ENCODE measurements around the gene SLC2A14. TPM values are rescaled to one million over a fixed set of nuclear protein-coding genes. Genes with fewer than 3 reads are reported as not detected.
"Not testable (repeated sequence)": the region's sequence is repeated elsewhere in the genome, so short reads cannot be mapped to it uniquely, and the experiment has no call there.

Gene SLC2A14
- total and polyA plus RNA-seq, 2 donors from 2014 or later = not detected

- no peaks in the 10 kb centered on the region for H3K9me3 ChIP-seq (ENCODE audit: control insufficient read depth in 2 of 3, insufficient read depth in 1 of 3, low read length in 3 of 3)
- FAIRE-seq = no peak
- H3K27me3 ChIP-seq (ENCODE audit: control insufficient read depth, insufficient read depth, low read length) = no peaks in the 10 kb centered on the region
- H3K9ac ChIP-seq (ENCODE audit: low read length in 3 of 3) = no peak overlapping the region
- intact Hi-C loops (cut with DNase I) = loop anchor here (5.0 kb wide), 1 partner anchor 90 kb away; no protein-coding TSS in a partner anchor
- H3K4me1 ChIP-seq (ENCODE audit: control insufficient read depth in 2 of 3, insufficient read depth in 2 of 3, low read depth in 1 of 3, low read length in 3 of 3) = no peaks in the 10 kb centered on the region
- no peaks in the 10 kb centered on the region for H3K36me3 ChIP-seq (ENCODE audit: control insufficient read depth in 2 of 3, insufficient read depth in 3 of 3, low read length in 3 of 3)
- H3K4me3 ChIP-seq (ENCODE audit: low read length in 3 of 3) = no peak overlapping the region
- no peak for DNase-seq
- TF ChIP-seq, protein P1, sequence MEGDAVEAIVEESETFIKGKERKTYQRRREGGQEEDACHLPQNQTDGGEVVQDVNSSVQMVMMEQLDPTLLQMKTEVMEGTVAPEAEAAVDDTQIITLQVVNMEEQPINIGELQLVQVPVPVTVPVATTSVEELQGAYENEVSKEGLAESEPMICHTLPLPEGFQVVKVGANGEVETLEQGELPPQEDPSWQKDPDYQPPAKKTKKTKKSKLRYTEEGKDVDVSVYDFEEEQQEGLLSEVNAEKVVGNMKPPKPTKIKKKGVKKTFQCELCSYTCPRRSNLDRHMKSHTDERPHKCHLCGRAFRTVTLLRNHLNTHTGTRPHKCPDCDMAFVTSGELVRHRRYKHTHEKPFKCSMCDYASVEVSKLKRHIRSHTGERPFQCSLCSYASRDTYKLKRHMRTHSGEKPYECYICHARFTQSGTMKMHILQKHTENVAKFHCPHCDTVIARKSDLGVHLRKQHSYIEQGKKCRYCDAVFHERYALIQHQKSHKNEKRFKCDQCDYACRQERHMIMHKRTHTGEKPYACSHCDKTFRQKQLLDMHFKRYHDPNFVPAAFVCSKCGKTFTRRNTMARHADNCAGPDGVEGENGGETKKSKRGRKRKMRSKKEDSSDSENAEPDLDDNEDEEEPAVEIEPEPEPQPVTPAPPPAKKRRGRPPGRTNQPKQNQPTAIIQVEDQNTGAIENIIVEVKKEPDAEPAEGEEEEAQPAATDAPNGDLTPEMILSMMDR (IDR thresholded peaks at IDR 0.05; ENCODE audit: borderline replicate concordance, extremely low read depth, insufficient read depth) = no peak
- H3K27ac ChIP-seq (ENCODE audit: low read depth in 2 of 2, low read length in 2 of 2) = no peak overlapping the region
These were observed 44.2 kb upstream of the SLC2A14 start for GRCh38 chr12:7916936-7917335.

- FAIRE-seq (no peak), DNase-seq (peak in 4 of 5 donors; percentile 41 to 65 (median 52))
- intact Hi-C loops (cut with DNase I) = loop anchor here (5.0 kb wide), 1 partner anchor 91 kb away; no protein-coding TSS in a partner anchor
- Histone ChIP-seq H3K4me3 (ENCODE audit: low read length in 3 of 3) (no peak overlapping the region), H3K36me3 (ENCODE audit: control insufficient read depth in 2 of 3, insufficient read depth in 3 of 3, low read length in 3 of 3) (no peaks in the 10 kb centered on the region), H3K9me3 (ENCODE audit: control insufficient read depth in 2 of 3, insufficient read depth in 1 of 3, low read length in 3 of 3) (no peaks in the 10 kb centered on the region), H3K4me1 (ENCODE audit: control insufficient read depth in 2 of 3, insufficient read depth in 2 of 3, low read depth in 1 of 3, low read length in 3 of 3) (no peaks in the 10 kb centered on the region), H3K27ac (ENCODE audit: low read depth in 2 of 2, low read length in 2 of 2) (no peak overlapping the region), H3K9ac (ENCODE audit: low read length in 3 of 3) (no peak overlapping the region), H3K27me3 (ENCODE audit: control insufficient read depth, insufficient read depth, low read length) (no peaks in the 10 kb centered on the region)
- TF ChIP-seq, protein P1 (IDR thresholded peaks at IDR 0.05; ENCODE audit: borderline replicate concordance, extremely low read depth, insufficient read depth) = no peak
These were observed 43.1 kb upstream of the SLC2A14 start for GRCh38 chr12:7915661-7916403.

GRCh38 chr12:7910106-7910505, 37.4 kb upstream of the SLC2A14 start:
- H3K9me3 ChIP-seq (ENCODE audit: control insufficient read depth in 2 of 3, insufficient read depth in 1 of 3, low read length in 3 of 3); H3K9ac ChIP-seq (ENCODE audit: low read length in 3 of 3); H3K4me3 ChIP-seq (ENCODE audit: low read length in 3 of 3); FAIRE-seq; H3K27me3 ChIP-seq (ENCODE audit: control insufficient read depth, insufficient read depth, low read length); DNase-seq; H3K36me3 ChIP-seq (ENCODE audit: control insufficient read depth in 2 of 3, insufficient read depth in 3 of 3, low read length in 3 of 3); intact Hi-C loops (cut with DNase I); H3K27ac ChIP-seq (ENCODE audit: low read depth in 2 of 2, low read length in 2 of 2); H3K4me1 ChIP-seq (ENCODE audit: control insufficient read depth in 2 of 3, insufficient read depth in 2 of 3, low read depth in 1 of 3, low read length in 3 of 3): not testable (repeated sequence)

DNA sequence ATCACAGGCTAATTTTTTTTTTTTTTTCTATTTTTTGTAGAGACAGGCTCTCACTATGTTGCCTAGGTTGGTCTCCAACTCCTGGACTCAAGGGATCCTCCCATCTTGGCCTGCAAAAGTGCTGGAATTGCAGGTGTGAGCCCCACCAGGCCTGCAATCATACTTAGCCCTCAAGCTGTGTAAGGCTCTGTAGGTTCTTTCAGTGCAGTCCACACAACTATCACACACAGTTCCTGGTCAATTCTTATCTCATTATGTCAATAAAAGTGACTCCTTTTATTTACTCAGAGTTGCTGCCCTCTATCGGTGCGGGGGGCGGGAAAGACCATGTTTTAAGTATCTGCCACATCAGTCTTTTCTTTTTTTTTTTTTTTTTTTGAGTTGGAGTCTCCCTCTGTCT, 34.3 kb upstream of the SLC2A14 start:
- intact Hi-C loops (cut with DNase I) = no loop called here
- DNase-seq = peak in 3 of 5 donors; percentile 15 to 46 (median 26)
- no peak overlapping the region for H3K27ac ChIP-seq (ENCODE audit: low read depth in 2 of 2, low read length in 2 of 2)

DNA sequence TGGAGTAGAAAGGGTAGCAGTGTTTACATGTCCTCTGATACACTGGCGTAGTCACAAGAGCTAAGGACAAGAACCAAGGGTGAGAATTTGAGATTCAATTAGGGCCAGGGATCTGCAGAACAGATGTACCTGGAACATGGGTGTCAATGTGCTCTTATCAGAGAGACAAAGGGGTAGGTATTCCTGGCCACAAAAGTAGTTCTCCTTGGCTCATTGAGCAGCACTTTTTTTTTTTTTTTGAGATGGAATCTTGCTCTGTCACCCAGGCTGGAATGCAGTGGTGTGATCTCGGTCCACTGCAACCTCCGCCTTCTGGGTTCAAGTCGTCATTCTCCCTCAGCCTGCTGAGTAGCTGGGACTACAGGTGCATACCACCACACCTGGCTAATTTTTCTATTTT, 33.6 kb upstream of the SLC2A14 start:
- H3K9ac ChIP-seq (ENCODE audit: low read length in 3 of 3); FAIRE-seq; H3K27me3 ChIP-seq (ENCODE audit: control insufficient read depth, insufficient read depth, low read length); intact Hi-C loops (cut with DNase I); H3K36me3 ChIP-seq (ENCODE audit: control insufficient read depth in 2 of 3, insufficient read depth in 3 of 3, low read length in 3 of 3); H3K27ac ChIP-seq (ENCODE audit: low read depth in 2 of 2, low read length in 2 of 2); H3K4me3 ChIP-seq (ENCODE audit: low read length in 3 of 3); H3K4me1 ChIP-seq (ENCODE audit: control insufficient read depth in 2 of 3, insufficient read depth in 2 of 3, low read depth in 1 of 3, low read length in 3 of 3); H3K9me3 ChIP-seq (ENCODE audit: control insufficient read depth in 2 of 3, insufficient read depth in 1 of 3, low read length in 3 of 3): not testable (repeated sequence)
- DNase-seq = peak in 1 of 5 donors; percentile 29

More for the DNA sequence above, 34.3 kb upstream of the SLC2A14 start:
- no peaks in the 10 kb centered on the region for H3K27me3 ChIP-seq (ENCODE audit: control insufficient read depth, insufficient read depth, low read length)
- no peak for FAIRE-seq
- H3K4me3 ChIP-seq (ENCODE audit: low read length in 3 of 3) = no peak overlapping the region
- H3K9me3 ChIP-seq (ENCODE audit: control insufficient read depth in 2 of 3, insufficient read depth in 1 of 3, low read length in 3 of 3) = no peaks in the 10 kb centered on the region
- H3K36me3 ChIP-seq (ENCODE audit: control insufficient read depth in 2 of 3, insufficient read depth in 3 of 3, low read length in 3 of 3) = no peaks in the 10 kb centered on the region
- no peak overlapping the region for H3K9ac ChIP-seq (ENCODE audit: low read length in 3 of 3)
- TF ChIP-seq, protein P1 (IDR thresholded peaks at IDR 0.05; ENCODE audit: borderline replicate concordance, extremely low read depth, insufficient read depth) = no peak
- H3K4me1 ChIP-seq (ENCODE audit: control insufficient read depth in 2 of 3, insufficient read depth in 2 of 3, low read depth in 1 of 3, low read length in 3 of 3) = no peaks in the 10 kb centered on the region

DNA sequence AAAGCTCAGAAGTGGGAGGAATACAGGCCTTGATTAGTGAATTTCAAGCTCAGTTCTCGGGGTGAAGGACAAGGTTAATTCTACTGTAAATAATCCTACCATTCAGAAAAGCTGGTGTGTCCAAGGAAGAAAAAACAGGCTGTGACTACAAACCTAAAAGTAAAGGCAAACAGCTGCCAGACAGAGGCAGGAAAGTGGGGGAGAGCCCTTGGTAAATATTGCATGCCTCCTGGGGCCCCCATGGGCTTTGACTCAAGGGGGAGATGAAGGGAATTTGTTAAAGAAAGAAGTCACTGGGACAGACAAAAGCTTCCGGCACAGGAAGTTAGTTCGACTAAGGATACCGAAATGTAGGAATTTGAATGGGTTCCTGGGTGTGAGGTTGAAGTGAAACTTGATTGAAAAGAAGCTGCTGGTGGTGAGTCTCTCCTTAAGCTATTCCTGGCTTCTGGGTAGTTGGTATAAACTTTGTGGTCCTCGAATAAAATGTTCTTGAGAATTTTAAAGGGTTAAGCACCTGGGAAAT, 32.9 kb upstream of the SLC2A14 start:
- intact Hi-C loops (cut with DNase I); FAIRE-seq: not testable (repeated sequence)
- peak in 3 of 5 donors; percentile 39 to 86 (median 85) for DNase-seq

More for the DNA sequence above, 32.9 kb upstream of the SLC2A14 start:
- H3K9me3 ChIP-seq (ENCODE audit: control insufficient read depth in 2 of 3, insufficient read depth in 1 of 3, low read length in 3 of 3); H3K27me3 ChIP-seq (ENCODE audit: control insufficient read depth, insufficient read depth, low read length); H3K36me3 ChIP-seq (ENCODE audit: control insufficient read depth in 2 of 3, insufficient read depth in 3 of 3, low read length in 3 of 3); H3K4me1 ChIP-seq (ENCODE audit: control insufficient read depth in 2 of 3, insufficient read depth in 2 of 3, low read depth in 1 of 3, low read length in 3 of 3); H3K9ac ChIP-seq (ENCODE audit: low read length in 3 of 3); H3K27ac ChIP-seq (ENCODE audit: low read depth in 2 of 2, low read length in 2 of 2); H3K4me3 ChIP-seq (ENCODE audit: low read length in 3 of 3): not testable (repeated sequence)
